Bronchial epithelial cell (primary cell): ENCODE measurements around the gene IRF4. TPM values are rescaled to one million over a fixed set of nuclear protein-coding genes. Genes with fewer than 3 reads are reported as not detected.

ENCODE experiments used
- DNase-seq: peaks from one replicate; pipeline ENCODE4 v3.0.0-alpha.2; 2010; ENCODE audit warnings: low read depth
- FAIRE-seq: peaks from 2 replicates; lab custom pipeline; 2011; peaks lifted over from hg19 to GRCh38; lab: Jason Lieb, UNC
- H3K27me3 ChIP-seq: 2 replicates; pipeline ENCODE4 v1.5.1; 2011; ENCODE audit warnings: low read length; ENCODE audit not compliant: control insufficient read depth, insufficient read depth
- H3K36me3 ChIP-seq: 2 replicates; pipeline ENCODE4 v1.5.1; 2011; ENCODE audit warnings: low read length; ENCODE audit not compliant: control insufficient read depth, insufficient read depth
- H3K4me3 ChIP-seq: 2 replicates; pipeline ENCODE4 v1.5.1; 2011; ENCODE audit warnings: mild to moderate bottlenecking, low read depth, low read length, control low read depth
- CTCF ChIP-seq: IDR thresholded peaks from 2 replicates; pipeline ENCODE4 v1.5.1; 2011; ENCODE audit warnings: mild to moderate bottlenecking, moderate library complexity, low read length, control low read depth, inconsistent platforms; ENCODE audit not compliant: insufficient read depth, severe bottlenecking
- total RNA-seq: library from RNA; depleted of rRNA; stranded (reverse); fragments of >200 nt; gene quantifications from 2 replicates; pipeline ENCODE4 v1.2.1, GENCODE V29; 2014

Gene IRF4
- total RNA-seq, 1 donor from 2014 or later, result not detected

- no peak for FAIRE-seq
- no peak for TF ChIP-seq CTCF
- Histone ChIP-seq H3K36me3 (no peaks in the 10 kb centered on the region), H3K27me3 (peaks cover 51% of the 10 kb centered on the region), H3K4me3 (no peak overlapping the region)
- DNase-seq, result no peak
Measured at GRCh38 chr6:392441-393390, 1.2 kb downstream of the IRF4 start.

- DNase-seq (no peak), FAIRE-seq (no peak)
- H3K4me3 ChIP-seq, result no peak overlapping the region
- H3K36me3 ChIP-seq, result no peaks in the 10 kb centered on the region
- peaks cover 50% of the 10 kb centered on the region for H3K27me3 ChIP-seq
- no peak for TF ChIP-seq CTCF
Measured at GRCh38 chr6:393391-394221, 2.1 kb downstream of the IRF4 start.

GRCh38 chr6:394641-395289, 3.2 kb downstream of the IRF4 start:
- no peak for FAIRE-seq
- no peak overlapping the region for H3K4me3 ChIP-seq
- no peaks in the 10 kb centered on the region for H3K36me3 ChIP-seq
- no peak for TF ChIP-seq CTCF
- H3K27me3 ChIP-seq, result peaks cover 50% of the 10 kb centered on the region
- DNase-seq, result no peak

GRCh38 chr6:395432-396125, 4.0 kb downstream of the IRF4 start:
- DNase-seq, result no peak
- Histone ChIP-seq H3K27me3 (peaks cover 49% of the 10 kb centered on the region), H3K36me3 (no peaks in the 10 kb centered on the region), H3K4me3 (no peak overlapping the region)
- FAIRE-seq, result no peak
- no peak for TF ChIP-seq CTCF

GRCh38 chr6:396126-396520, 4.6 kb downstream of the IRF4 start:
- Histone ChIP-seq H3K27me3 (peaks cover 44% of the 10 kb centered on the region), H3K4me3 (no peak overlapping the region)

More at GRCh38 chr6:396126-396520, 4.6 kb downstream of the IRF4 start:
- H3K36me3 ChIP-seq, result no peaks in the 10 kb centered on the region
- no peak for FAIRE-seq
- DNase-seq, result no peak
- no peak for TF ChIP-seq CTCF
